Keratinocyte (primary cell): ENCODE data around the gene SLC25A39. TPM values are rescaled to one million over a fixed set of nuclear protein-coding genes. Genes with fewer than 3 reads are reported as not detected.

Experiments
- DNase-seq: peaks from one replicate; pipeline ENCODE4 v3.0.0-alpha.2; 2011; ENCODE audit warnings: low read depth, missing footprints, low spot score
- FAIRE-seq: peaks from 2 replicates; lab custom pipeline; 2011; peaks lifted over from hg19 to GRCh38; lab: Jason Lieb, UNC
- H2AFZ ChIP-seq: 2 replicates; pipeline ENCODE4 v1.6.0; 2012; ENCODE audit warnings: low read length, control low read depth, inconsistent platforms; ENCODE audit not compliant: control insufficient read depth
- H3K27ac ChIP-seq: 2 replicates; pipeline ENCODE4 v1.5.1; 2011; ENCODE audit warnings: low read length; ENCODE audit not compliant: control insufficient read depth, insufficient read depth
- H3K27me3 ChIP-seq: 3 replicates; pipeline ENCODE4 v1.6.0; 2011; ENCODE audit warnings: low read length; ENCODE audit not compliant: control insufficient read depth, insufficient read depth; ENCODE audit errors: extremely low read depth
- H3K36me3 ChIP-seq, 2 experiments: 2 replicates in 1 of 2; 3 replicates in 1 of 2; pipeline ENCODE4 v1.5.1; 2011; ENCODE audit warnings: low read length in 2 of 2, mild to moderate bottlenecking in 1 of 2; ENCODE audit not compliant: control insufficient read depth in 2 of 2, insufficient read depth in 2 of 2; ENCODE audit errors: extremely low read depth in 1 of 2
- H3K4me1 ChIP-seq: 3 replicates; pipeline ENCODE4 v1.5.1; 2011; ENCODE audit warnings: low read length; ENCODE audit not compliant: control insufficient read depth, insufficient read depth; ENCODE audit errors: extremely low read depth
- H3K4me2 ChIP-seq: 3 replicates; pipeline ENCODE4 v1.6.0; 2011; ENCODE audit warnings: low read depth, low read length; ENCODE audit not compliant: control insufficient read depth, insufficient read depth; ENCODE audit errors: extremely low read depth
- H3K4me3 ChIP-seq, 3 experiments: fragments of 200-600 bp in 1 of 3; sonication (generic) in 1 of 3; 2 replicates in 2 of 3; 3 replicates in 1 of 3; pipeline ENCODE4 v1.5.1; 2011 to 2016; ENCODE audit warnings: low read length in 3 of 3, mild to moderate bottlenecking in 3 of 3, control low read depth in 2 of 3, inconsistent platforms in 1 of 3, low read depth in 1 of 3, mixed read lengths in 1 of 3, mixed run types in 1 of 3, moderate library complexity in 1 of 3; ENCODE audit not compliant: control insufficient read depth in 2 of 3, insufficient read depth in 2 of 3; ENCODE audit errors: extremely low read depth in 1 of 3
- H3K79me2 ChIP-seq: 2 replicates; pipeline ENCODE4 v1.6.0; 2012; ENCODE audit warnings: low read length; ENCODE audit not compliant: control insufficient read depth, insufficient read depth
- H3K9ac ChIP-seq: 3 replicates; pipeline ENCODE4 v1.6.0; 2011; ENCODE audit warnings: low read length; ENCODE audit not compliant: control insufficient read depth, insufficient read depth; ENCODE audit errors: extremely low read depth
- H3K9me1 ChIP-seq: 3 replicates; pipeline ENCODE4 v1.6.0; 2011; ENCODE audit warnings: low read length; ENCODE audit not compliant: control insufficient read depth, insufficient read depth; ENCODE audit errors: extremely low read depth
- H3K9me3 ChIP-seq: 2 replicates; pipeline ENCODE4 v1.5.1; 2012; ENCODE audit warnings: low read depth, low read length; ENCODE audit not compliant: control insufficient read depth
- H4K20me1 ChIP-seq: 3 replicates; pipeline ENCODE4 v1.6.0; 2011; ENCODE audit warnings: low read length; ENCODE audit not compliant: control insufficient read depth, insufficient read depth; ENCODE audit errors: extremely low read depth
- EZH2 ChIP-seq: IDR thresholded peaks from one replicate; pipeline ENCODE4 v1.6.1; 2012; ENCODE audit warnings: inconsistent platforms, mild to moderate bottlenecking, low read length, moderate library complexity
- dilution Hi-C: fragments of 300-500 bp; cut with MboI; formaldehyde crosslinking; loops from one replicate; pipeline ENCODE4 v1.7.0; 2020; ENCODE audit warnings: low sequenced_read_pairs; ENCODE audit not compliant: extremely low pct_ligation_motif_present
- polyA plus RNA-seq, 5 experiments: library from polyadenylated mRNA; depleted of rRNA in 3 of 5; stranded (reverse) in 3 of 5; stranded (forward) in 1 of 5; unstranded in 1 of 5; fragments of >200 nt; gene quantifications; 1 replicate in 1 of 5; 2 replicates in 3 of 5; 3 replicates in 1 of 5; pipeline versions ENCODE4 v1.2.1 to v1.2.3, GENCODE V29; 2011 to 2012; ENCODE audit warnings: missing spikeins in 2 of 5, low read depth in 1 of 5, low replicate concordance in 1 of 5
- TF ChIP-seq, protein P1 (sequence below), 3 experiments: IDR thresholded peaks in 1 of 3; conservative IDR thresholded peaks in 1 of 3; optimal IDR thresholded peaks in 1 of 3; 2 replicates in 2 of 3; 3 replicates in 1 of 3; pipeline versions ENCODE3 to v1.5.1; 2011; ENCODE audit warnings: low read length in 3 of 3, mild to moderate bottlenecking in 3 of 3, moderate library complexity in 2 of 3, control low read depth in 1 of 3, inconsistent platforms in 1 of 3; ENCODE audit not compliant: insufficient read depth in 2 of 3; ENCODE audit errors: extremely low read depth in 1 of 3

SLC25A39 gene
- polyA plus RNA-seq, 1 donor (not counting 4 experiments of a cell fraction or from before 2014, with no cell fraction given), result 108 TPM

DNA sequence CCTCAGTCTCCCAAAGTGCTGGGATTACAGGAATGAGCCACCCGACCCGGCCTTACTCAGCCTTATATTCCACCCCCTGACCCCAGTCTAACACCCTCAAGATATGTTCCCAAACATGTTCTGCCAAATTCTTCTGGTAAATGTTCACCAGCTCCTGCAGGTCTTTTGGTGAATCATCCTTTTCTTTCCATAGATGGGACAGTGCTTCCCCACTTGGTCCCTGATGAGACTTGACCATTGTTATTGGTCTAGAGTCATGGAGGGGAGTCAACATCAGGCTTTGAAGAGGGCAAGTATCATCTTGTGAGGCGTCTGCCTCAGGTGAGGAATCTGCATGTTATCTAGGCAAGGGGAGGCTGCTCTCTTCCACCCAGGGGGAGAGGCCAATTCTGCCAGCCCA, 26.6 kb downstream of the SLC25A39 start:
- Histone ChIP-seq H3K36me3 (peaks cover 0 to 1% of the 10 kb centered on the region in 2 experiments), H2AFZ (no peak overlapping the region), H3K79me2 (no peaks in the 10 kb centered on the region), H3K9me1 (no peaks in the 10 kb centered on the region), H3K27me3 (no peaks in the 10 kb centered on the region), H3K9me3 (no peaks in the 10 kb centered on the region), H3K27ac (no peak overlapping the region), H4K20me1 (no peaks in the 10 kb centered on the region), H3K4me2 (peak overlapping the region; percentile 52), H3K4me3 (no peak overlapping the region), H3K9ac (no peak overlapping the region), H3K4me1 (peaks cover 14% of the 10 kb centered on the region)
- DNase-seq, result peak; percentile 50
- FAIRE-seq, result peak; percentile 93
- TF ChIP-seq, protein P1, sequence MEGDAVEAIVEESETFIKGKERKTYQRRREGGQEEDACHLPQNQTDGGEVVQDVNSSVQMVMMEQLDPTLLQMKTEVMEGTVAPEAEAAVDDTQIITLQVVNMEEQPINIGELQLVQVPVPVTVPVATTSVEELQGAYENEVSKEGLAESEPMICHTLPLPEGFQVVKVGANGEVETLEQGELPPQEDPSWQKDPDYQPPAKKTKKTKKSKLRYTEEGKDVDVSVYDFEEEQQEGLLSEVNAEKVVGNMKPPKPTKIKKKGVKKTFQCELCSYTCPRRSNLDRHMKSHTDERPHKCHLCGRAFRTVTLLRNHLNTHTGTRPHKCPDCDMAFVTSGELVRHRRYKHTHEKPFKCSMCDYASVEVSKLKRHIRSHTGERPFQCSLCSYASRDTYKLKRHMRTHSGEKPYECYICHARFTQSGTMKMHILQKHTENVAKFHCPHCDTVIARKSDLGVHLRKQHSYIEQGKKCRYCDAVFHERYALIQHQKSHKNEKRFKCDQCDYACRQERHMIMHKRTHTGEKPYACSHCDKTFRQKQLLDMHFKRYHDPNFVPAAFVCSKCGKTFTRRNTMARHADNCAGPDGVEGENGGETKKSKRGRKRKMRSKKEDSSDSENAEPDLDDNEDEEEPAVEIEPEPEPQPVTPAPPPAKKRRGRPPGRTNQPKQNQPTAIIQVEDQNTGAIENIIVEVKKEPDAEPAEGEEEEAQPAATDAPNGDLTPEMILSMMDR (optimal IDR thresholded peaks at IDR 0.05 in 1 of 3, IDR thresholded peaks at IDR 0.05 in 1 of 3, conservative IDR thresholded peaks at IDR 0.05 in 1 of 3; ENCODE audit: extremely low read depth in 1 of 3, insufficient read depth in 2 of 3, low read length in 3 of 3), result no peak
- no peak for TF ChIP-seq EZH2
- dilution Hi-C loops, result no loop called here

DNA sequence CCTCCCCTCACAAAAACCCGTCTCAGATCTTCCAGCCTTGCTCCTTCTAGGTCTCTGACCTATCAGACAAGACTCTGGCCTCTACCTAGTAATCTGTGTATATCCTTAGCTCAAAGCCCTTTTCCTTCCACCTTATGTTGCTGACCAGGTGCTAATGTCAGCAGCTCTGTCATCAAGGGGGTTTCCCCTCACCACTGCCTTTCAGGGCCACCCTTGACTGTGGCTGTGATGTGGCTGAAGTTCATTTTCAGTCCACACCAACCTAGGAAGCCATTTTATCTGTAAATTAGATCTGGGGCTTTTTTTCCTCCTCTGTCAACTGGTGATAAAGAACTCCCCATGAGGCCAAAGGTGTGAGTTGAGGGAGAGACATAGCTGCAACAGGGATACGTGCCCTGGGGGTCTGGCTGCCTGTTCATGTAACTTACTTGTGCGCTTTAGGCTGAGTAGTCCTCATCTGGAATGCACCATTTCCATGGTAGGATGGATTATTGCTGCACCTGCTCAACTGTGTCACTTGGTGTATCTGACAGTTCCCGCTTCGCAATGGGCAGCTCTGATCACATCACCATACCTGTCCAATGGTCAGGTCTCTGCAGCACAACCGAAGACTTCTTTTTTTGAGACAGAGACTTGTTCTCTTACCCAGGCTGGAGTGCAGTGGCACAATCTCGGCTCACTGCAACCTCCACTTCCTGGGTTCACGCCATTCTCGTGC, 31.0 kb downstream of the SLC25A39 start:
- Histone ChIP-seq H2AFZ (no peak overlapping the region), H3K4me2 (no peak overlapping the region), H3K9me1 (no peaks in the 10 kb centered on the region), H3K79me2 (no peaks in the 10 kb centered on the region), H3K27me3 (no peaks in the 10 kb centered on the region), H3K36me3 (no peaks in the 10 kb centered on the region), H3K4me3 (no peak overlapping the region), H4K20me1 (no peaks in the 10 kb centered on the region), H3K27ac (no peak overlapping the region), H3K4me1 (peaks cover 11% of the 10 kb centered on the region), H3K9ac (no peak overlapping the region), H3K9me3 (no peaks in the 10 kb centered on the region)
- no peak for FAIRE-seq
- no peak for DNase-seq
- dilution Hi-C loops, result no loop called here
- TF ChIP-seq, protein P1 (optimal IDR thresholded peaks at IDR 0.05 in 1 of 3, IDR thresholded peaks at IDR 0.05 in 1 of 3, conservative IDR thresholded peaks at IDR 0.05 in 1 of 3; ENCODE audit: extremely low read depth in 1 of 3, insufficient read depth in 2 of 3, low read length in 3 of 3), result no peak
- no peak for TF ChIP-seq EZH2
